Embryonic facial prominence (tissue), 1 donor: ENCODE data around the gene MCIDAS.

Experiments used
- DNase-seq: peaks from one replicate; pipeline ENCODE4 v3.0.0-alpha.2; 2016; ENCODE audit errors: extremely low spot score

The MCIDAS gene

GRCh38 chr5:55226934-55227663, at the start of gene MCIDAS:
Gene MCIDAS (minus strand): TSS chr5:55227315. CDS start chr5:55227138, 177 bp downstream.
- no peak for DNase-seq

GRCh38 chr5:55276771-55277170, 49.7 kb upstream of the MCIDAS start:
- no peak for DNase-seq

- DNase-seq: no peak
Observed at GRCh38 chr5:55258339-55258738, 31.2 kb upstream of the MCIDAS start.

GRCh38 chr5:55254802-55255201, 27.7 kb upstream of the MCIDAS start:
- no peak for DNase-seq

GRCh38 chr5:55250064-55250463, 22.9 kb upstream of the MCIDAS start:
- DNase-seq: no peak

GRCh38 chr5:55241746-55242145, 14.6 kb upstream of the MCIDAS start:
- no peak for DNase-seq

- no peak for DNase-seq
Observed at GRCh38 chr5:55236800-55237199, 9.7 kb upstream of the MCIDAS start.

GRCh38 chr5:55234121-55234700, 7.1 kb upstream of the MCIDAS start:
- DNase-seq: no peak

GRCh38 chr5:55232985-55233928, 6.1 kb upstream of the MCIDAS start, which contains the start of gene CCNO:
Gene CCNO (minus strand): TSS chr5:55233608. CDS start chr5:55233523, 85 bp downstream.
- no peak for DNase-seq

- DNase-seq: no peak
Observed at GRCh38 chr5:55232271-55232984, 5.3 kb upstream of the MCIDAS start.

GRCh38 chr5:55231919-55232270, 4.8 kb upstream of the MCIDAS start:
- no peak for DNase-seq

GRCh38 chr5:55231029-55231918, 4.2 kb upstream of the MCIDAS start:
- DNase-seq: no peak

- no peak for DNase-seq
Observed at GRCh38 chr5:55230086-55230629, 3.0 kb upstream of the MCIDAS start.

GRCh38 chr5:55227664-55228430, 732 bp upstream of the MCIDAS start:
- DNase-seq: no peak

GRCh38 chr5:55226027-55226933, 835 bp downstream of the MCIDAS start:
- no peak for DNase-seq

GRCh38 chr5:55225346-55225745, 1.8 kb downstream of the MCIDAS start:
- no peak for DNase-seq

- no peak for DNase-seq
Observed at GRCh38 chr5:55223812-55224240, 3.3 kb downstream of the MCIDAS start.

GRCh38 chr5:55222985-55223811, 3.9 kb downstream of the MCIDAS start:
- DNase-seq: no peak
